SW480 (cell line): ENCODE results near the gene NOSIP.

Source experiments
- DNase-seq: peaks from one replicate; pipeline ENCODE4 v3.0.0-alpha.2; 2016; ENCODE audit warnings: low spot score

The NOSIP gene

GRCh38 chr19:49506575-49507105 lies 73.7 kb downstream of the NOSIP start:
- DNase-seq: peak; percentile 71
